Neuronal stem cell (in vitro differentiated cells): ENCODE measurements around the gene HAGH.
A peak's percentile ranks its signal among the peaks of the same experiment; 100 is the strongest.

Experiments used
- DNase-seq: peaks from one replicate; pipeline ENCODE4 v3.0.0-alpha.2; 2013; ENCODE audit warnings: low spot score
- H2AFZ ChIP-seq: one replicate; pipeline ENCODE4 v1.6.1; 2013; ENCODE audit warnings: mild to moderate bottlenecking, low read length, inconsistent platforms
- H2AK5ac ChIP-seq: 2 replicates; pipeline ENCODE4 v1.6.1; 2013; ENCODE audit warnings: low read depth, mild to moderate bottlenecking, inconsistent platforms, low read length, moderate library complexity, mixed read lengths
- H2BK120ac ChIP-seq: 2 replicates; pipeline ENCODE4 v1.6.1; 2013; ENCODE audit warnings: low read depth, mild to moderate bottlenecking, inconsistent platforms, low read length, moderate library complexity, mixed read lengths
- H2BK12ac ChIP-seq: one replicate; pipeline ENCODE4 v1.6.1; 2013; ENCODE audit warnings: low read length, inconsistent platforms
- H2BK15ac ChIP-seq: 2 replicates; pipeline ENCODE4 v1.6.1; 2013; ENCODE audit warnings: mild to moderate bottlenecking, low read length, inconsistent platforms, mixed read lengths
- H2BK5ac ChIP-seq: one replicate; pipeline ENCODE4 v1.6.1; 2013; ENCODE audit warnings: inconsistent platforms, mild to moderate bottlenecking, low read length, moderate library complexity
- H3K14ac ChIP-seq: one replicate; pipeline ENCODE4 v1.6.1; 2013; ENCODE audit warnings: low read length, inconsistent platforms
- H3K18ac ChIP-seq: 2 replicates; pipeline ENCODE4 v1.6.1; 2013; ENCODE audit warnings: low read length, inconsistent platforms
- H3K23ac ChIP-seq: 2 replicates; pipeline ENCODE4 v1.6.1; 2013; ENCODE audit warnings: low read depth, mild to moderate bottlenecking, mixed read lengths, low read length, inconsistent platforms; ENCODE audit not compliant: poor library complexity
- H3K27ac ChIP-seq: replicated peaks from 3 replicates; pipeline ENCODE4 v1.5.1; 2013; ENCODE audit warnings: low read length, inconsistent platforms
- H3K27me3 ChIP-seq, 3 experiments: 2 replicates each; pipeline ENCODE4 v1.6.1; 2013; ENCODE audit warnings: low read length in 3 of 3, mild to moderate bottlenecking in 2 of 3, inconsistent platforms in 1 of 3, low read depth in 1 of 3, mixed read lengths in 1 of 3, moderate library complexity in 1 of 3; ENCODE audit not compliant: control insufficient read depth in 3 of 3, insufficient read depth in 3 of 3
- H3K36me3 ChIP-seq, 2 donors: replicated peaks in 1 of 2; 2 replicates each; pipeline ENCODE4 v1.6.1; 2013; ENCODE audit warnings: low read length in 2 of 2; ENCODE audit not compliant: control insufficient read depth in 2 of 2, insufficient read depth in 2 of 2
- H3K4ac ChIP-seq: 2 replicates; pipeline ENCODE4 v1.6.1; 2013; ENCODE audit warnings: inconsistent platforms, mild to moderate bottlenecking, low read length, moderate library complexity
- H3K4me1 ChIP-seq, 2 donors: 1 replicate in 1 of 2; 2 replicates in 1 of 2; pipeline ENCODE4 v1.6.1; 2013; ENCODE audit warnings: low read length in 2 of 2, low read depth in 1 of 2; ENCODE audit not compliant: control insufficient read depth in 2 of 2, insufficient read depth in 1 of 2
- H3K4me2 ChIP-seq: one replicate; pipeline ENCODE4 v1.6.1; 2013; ENCODE audit warnings: mild to moderate bottlenecking, low read length, inconsistent platforms; ENCODE audit not compliant: insufficient read depth, poor library complexity, severe bottlenecking
- H3K4me3 ChIP-seq, 2 donors: 2 replicates each; pipeline ENCODE4 v1.5.1; 2013; ENCODE audit warnings: low read length in 2 of 2, mild to moderate bottlenecking in 2 of 2, inconsistent platforms in 1 of 2, moderate library complexity in 1 of 2
- H3K79me1 ChIP-seq: one replicate; pipeline ENCODE4 v1.6.1; 2013; ENCODE audit warnings: low read depth, mild to moderate bottlenecking, inconsistent platforms, low read length, moderate library complexity
- H3K9ac ChIP-seq: one replicate; pipeline ENCODE4 v1.6.1; 2013; ENCODE audit warnings: mild to moderate bottlenecking, low read depth, low read length, inconsistent platforms; ENCODE audit not compliant: poor library complexity
- H3K9me3 ChIP-seq, 2 donors: replicated peaks in 1 of 2; 2 replicates each; pipeline versions ENCODE3 to v1.6.1; 2013; ENCODE audit warnings: low read length in 2 of 2, mild to moderate bottlenecking in 2 of 2, inconsistent platforms in 1 of 2, low read depth in 1 of 2, mixed read lengths in 1 of 2, moderate library complexity in 1 of 2; ENCODE audit not compliant: control insufficient read depth in 2 of 2, insufficient read depth in 1 of 2
- H4K8ac ChIP-seq: one replicate; pipeline ENCODE4 v1.6.1; 2013; ENCODE audit warnings: low read depth, mild to moderate bottlenecking, inconsistent platforms, low read length, moderate library complexity
- H4K91ac ChIP-seq: one replicate; pipeline ENCODE4 v1.6.1; 2013; ENCODE audit warnings: low read length, low read depth, mild to moderate bottlenecking, inconsistent platforms; ENCODE audit not compliant: poor library complexity
- WGBS, 2 donors: extraction: QIAGEN DNeasy Blood & Tissue Kit; methylation state at CpG; one replicate each; pipeline ENCODE4 v1.1.7; 2013; ENCODE audit warnings: missing lambda C conversion rate in 2 of 2, mixed read lengths in 1 of 2; ENCODE audit not compliant: insufficient read length in 2 of 2, insufficient replicate concordance in 1 of 2; ENCODE audit errors: extremely low coverage in 2 of 2; 5-methylcytosine and 5-hydroxymethylcytosine counted together

HAGH gene

GRCh38 chr16:1791256-1791942 is 35.2 kb downstream of the HAGH start:
- Histone ChIP-seq H3K4me3 (no peak overlapping the region), H3K9me3 (no peaks in the 10 kb centered on the region), H3K9ac (peak overlapping the region; percentile 4), H3K18ac (no peak overlapping the region), H2AFZ (no peak overlapping the region), H3K14ac (no peak overlapping the region), H3K4me1 (no peaks in the 10 kb centered on the region), H4K91ac (no peak overlapping the region), H2BK15ac (no peak overlapping the region), H2AK5ac (no peak overlapping the region), H3K36me3 (peaks cover 22 to 47% of the 10 kb centered on the region in 2 donors), H3K27ac (no peak overlapping the region), H3K4me2 (no peak overlapping the region), H3K4ac (no peak overlapping the region), H3K79me1 (peaks cover 24% of the 10 kb centered on the region), H2BK120ac (no peak overlapping the region), H4K8ac (peak overlapping the region; percentile 65), H3K27me3 (no peaks in the 10 kb centered on the region), H3K23ac (no peak overlapping the region), H2BK5ac (no peak overlapping the region), H2BK12ac (no peak overlapping the region)
- WGBS, 2 donors: no CpG with 5 or more reads among the region's 53 CpGs
- no peak for DNase-seq

- H3K27ac ChIP-seq: no peak overlapping the region
- no peak overlapping the region for H3K4me3 ChIP-seq
- no peak overlapping the region for H3K4ac ChIP-seq
- peak overlapping the region; percentile 31 for H3K23ac ChIP-seq
- H2BK15ac ChIP-seq: no peak overlapping the region
- H3K9ac ChIP-seq: no peak overlapping the region
- H2AK5ac ChIP-seq: no peak overlapping the region
- H3K4me1 ChIP-seq: no peaks in the 10 kb centered on the region
- DNase-seq: no peak
- no CpG with 5 or more reads among the region's 44 CpGs for WGBS, 2 donors
- peaks cover 30% of the 10 kb centered on the region for H3K79me1 ChIP-seq
- H2BK12ac ChIP-seq: no peak overlapping the region
- H3K14ac ChIP-seq: no peak overlapping the region
- no peak overlapping the region for H2BK5ac ChIP-seq
- peak overlapping the region; percentile 65 for H4K8ac ChIP-seq
- no peak overlapping the region for H2BK120ac ChIP-seq
- H3K9me3 ChIP-seq: no peaks in the 10 kb centered on the region
- no peak overlapping the region for H3K4me2 ChIP-seq
- H2AFZ ChIP-seq: no peak overlapping the region
- H3K27me3 ChIP-seq: no peaks in the 10 kb centered on the region
- H4K91ac ChIP-seq: no peak overlapping the region
- H3K18ac ChIP-seq: no peak overlapping the region
- H3K36me3 ChIP-seq: peaks cover 25 to 54% of the 10 kb centered on the region in 2 donors
Measured at GRCh38 chr16:1790611-1791255, 35.9 kb downstream of the HAGH start.

GRCh38 chr16:1790261-1790610 is 36.4 kb downstream of the HAGH start:
- no peak overlapping the region for H3K14ac ChIP-seq
- H2AK5ac ChIP-seq: no peak overlapping the region
- WGBS, 2 donors: no CpG with 5 or more reads among the region's 15 CpGs
- H4K91ac ChIP-seq: no peak overlapping the region
- no peak overlapping the region for H2BK12ac ChIP-seq
- H2AFZ ChIP-seq: no peak overlapping the region
- no peak overlapping the region for H3K18ac ChIP-seq
- H3K79me1 ChIP-seq: peaks cover 32% of the 10 kb centered on the region
- H3K9me3 ChIP-seq: no peaks in the 10 kb centered on the region
- no peak for DNase-seq
- no peak overlapping the region for H2BK15ac ChIP-seq
- no peak overlapping the region for H3K4ac ChIP-seq
- H3K27me3 ChIP-seq: no peaks in the 10 kb centered on the region
- no peak overlapping the region for H2BK120ac ChIP-seq
- no peak overlapping the region for H3K27ac ChIP-seq
- H3K4me3 ChIP-seq: no peak overlapping the region
- H3K36me3 ChIP-seq: peaks cover 28 to 59% of the 10 kb centered on the region in 2 donors
- no peak overlapping the region for H3K4me2 ChIP-seq
- no peak overlapping the region for H2BK5ac ChIP-seq
- H3K4me1 ChIP-seq: no peaks in the 10 kb centered on the region
- H3K23ac ChIP-seq: peak overlapping the region; percentile 31
- no peak overlapping the region for H4K8ac ChIP-seq
- no peak overlapping the region for H3K9ac ChIP-seq

GRCh38 chr16:1789643-1790045 is 37.0 kb downstream of the HAGH start:
- peaks cover 33% of the 10 kb centered on the region for H3K79me1 ChIP-seq
- H3K18ac ChIP-seq: no peak overlapping the region
- H3K36me3 ChIP-seq: peaks cover 31 to 64% of the 10 kb centered on the region in 2 donors
- H3K4me2 ChIP-seq: no peak overlapping the region
- H3K4me3 ChIP-seq: no peak overlapping the region
- H2AK5ac ChIP-seq: no peak overlapping the region
- no peak overlapping the region for H3K4ac ChIP-seq
- no peaks in the 10 kb centered on the region for H3K27me3 ChIP-seq
- H2BK5ac ChIP-seq: no peak overlapping the region
- H2BK120ac ChIP-seq: no peak overlapping the region
- no CpG with 5 or more reads among the region's 25 CpGs for WGBS, 2 donors
- no peak overlapping the region for H3K23ac ChIP-seq
- no peaks in the 10 kb centered on the region for H3K4me1 ChIP-seq
- no peak overlapping the region for H4K91ac ChIP-seq
- no peak overlapping the region for H2AFZ ChIP-seq
- H2BK15ac ChIP-seq: no peak overlapping the region
- H3K9me3 ChIP-seq: no peaks in the 10 kb centered on the region
- no peak overlapping the region for H3K14ac ChIP-seq
- no peak overlapping the region for H3K9ac ChIP-seq
- DNase-seq: no peak
- no peak overlapping the region for H3K27ac ChIP-seq
- no peak overlapping the region for H4K8ac ChIP-seq
- H2BK12ac ChIP-seq: no peak overlapping the region
